Thyroid gland (tissue), 4 donors: ENCODE measurements around the gene FBXO44. TPM values are rescaled to one million over a fixed set of nuclear protein-coding genes. Genes with fewer than 3 reads are reported as not detected.

Experiments
- DNase-seq, 2 donors: peaks; one replicate each; pipeline ENCODE4 v3.0.0-alpha.2; 2019
- H3K27ac ChIP-seq, 3 donors: fragments of 200-600 bp; sonication (generic); 1 replicate in 2 of 3; 2 replicates in 1 of 3; pipeline ENCODE4 v1.5.1; 2016 to 2019; ENCODE audit warnings: mild to moderate bottlenecking in 1 of 3, moderate library complexity in 1 of 3
- H3K27me3 ChIP-seq: fragments of 200-600 bp; sonication (generic); one replicate; pipeline ENCODE4 v1.5.1; 2019
- H3K36me3 ChIP-seq, 2 donors: fragments of 200-600 bp; sonication (generic); one replicate each; pipeline ENCODE4 v1.5.1; 2016 to 2019
- H3K4me1 ChIP-seq, 2 donors: fragments of 200-600 bp; sonication (generic); one replicate each; pipeline ENCODE4 v1.5.1; 2017 to 2019
- H3K4me3 ChIP-seq, 3 donors: fragments of 200-600 bp; sonication (generic); replicated peaks in 1 of 3; 1 replicate in 2 of 3; 2 replicates in 1 of 3; pipeline ENCODE4 v1.5.1; 2016; ENCODE audit warnings: mild to moderate bottlenecking in 1 of 3
- H3K9me3 ChIP-seq: fragments of 200-600 bp; sonication (generic); one replicate; pipeline ENCODE4 v1.5.1; 2017
- CTCF ChIP-seq, 6 experiments: fragments of 200-600 bp in 3 of 6; fragments of 450-650 bp in 3 of 6; sonication (generic) in 3 of 6; IDR thresholded peaks; one replicate each; pipeline ENCODE4 v1.5.1; 2016 to 2019; ENCODE audit warnings: antibody characterized with exemption in 6 of 6, mild to moderate bottlenecking in 2 of 6, inconsistent platforms in 1 of 6, moderate library complexity in 1 of 6
- POLR2A ChIP-seq, 2 donors: fragments of 450-650 bp; IDR thresholded peaks; one replicate each; pipeline ENCODE4 v1.6.1; 2017; ENCODE audit warnings: antibody characterized with exemption in 2 of 2, mild to moderate bottlenecking in 2 of 2, moderate library complexity in 1 of 2
- WGBS, 2 donors: methylation state at CpG; one replicate each; pipeline ENCODE4 v1.1.5; 2017; 5-methylcytosine and 5-hydroxymethylcytosine counted together
- intact Hi-C: fragments of 100-400 bp; cut with DNase I; formaldehyde crosslinking; loops from one replicate; pipeline ENCODE4 v1.15.1; 2023
- total RNA-seq, 4 donors: library from RNA; depleted of rRNA; stranded (reverse); fragments of >200 nt; gene quantifications; one replicate each; pipeline ENCODE4 v1.2.3, GENCODE V29; 2016

The FBXO44 gene
- total RNA-seq, 4 donors from 2014 or later, result 33.1 to 40.9 (median 34.4) TPM

- H3K4me1 ChIP-seq, result peaks cover 12 to 29% of the 10 kb centered on the region in 2 donors
- H3K36me3 ChIP-seq, result peaks cover 0 to 3% of the 10 kb centered on the region in 2 donors
- H3K9me3 ChIP-seq, result no peaks in the 10 kb centered on the region
- 74 to 100% methylated on average over 1 to 6 of the region's 7 CpGs for WGBS, 2 donors
- H3K27ac ChIP-seq, result peak overlapping the region in 1 of 3 donors; percentile 68
- H3K4me3 ChIP-seq, result peak overlapping the region in 1 of 3 donors; percentile 85
- no peaks in the 10 kb centered on the region for H3K27me3 ChIP-seq
- intact Hi-C loops, result loop anchor here (10.0 kb wide), 1 partner anchor 151 kb away; the partner anchor contains the start of genes CLCN6 and MTHFR
- TF ChIP-seq POLR2A (IDR thresholded peaks at IDR 0.05), result no peak
- no peak for TF ChIP-seq CTCF (IDR thresholded peaks at IDR 0.05)
- no peak for DNase-seq
Measured at GRCh38 chr1:11653861-11654136, 878 bp upstream of the FBXO44 start.

GRCh38 chr1:11654939-11655808, 497 bp downstream of the FBXO44 start:
- no peaks in the 10 kb centered on the region for H3K9me3 ChIP-seq
- no peak overlapping the region for H3K27ac ChIP-seq
- peaks cover 0 to 3% of the 10 kb centered on the region in 2 donors for H3K36me3 ChIP-seq
- H3K4me3 ChIP-seq, result peak overlapping the region; percentile 26 to 85 (median 37)
- peaks cover 10 to 18% of the 10 kb centered on the region in 2 donors for H3K4me1 ChIP-seq
- no peaks in the 10 kb centered on the region for H3K27me3 ChIP-seq
- intact Hi-C loops, result loop anchor here (10.0 kb wide), 1 partner anchor 150 kb away; the partner anchor contains the start of genes CLCN6 and MTHFR
- no peak for DNase-seq
- 34 to 47% methylated on average over 8 to 13 of the region's 45 CpGs for WGBS, 2 donors
- no peak for TF ChIP-seq POLR2A (IDR thresholded peaks at IDR 0.05)
- no peak for TF ChIP-seq CTCF (IDR thresholded peaks at IDR 0.05)

- H3K4me1 ChIP-seq, result peaks cover 4 to 10% of the 10 kb centered on the region in 2 donors
- H3K27ac ChIP-seq, result no peak overlapping the region
- no peaks in the 10 kb centered on the region for H3K9me3 ChIP-seq
- H3K4me3 ChIP-seq, result no peak overlapping the region
- intact Hi-C loops, result loop anchor here (10.0 kb wide), 1 partner anchor 147 kb away; the partner anchor contains the start of genes CLCN6 and MTHFR
- TF ChIP-seq CTCF (IDR thresholded peaks at IDR 0.05) (no peak), POLR2A (IDR thresholded peaks at IDR 0.05) (no peak)
- H3K36me3 ChIP-seq, result peaks cover 3 to 5% of the 10 kb centered on the region in 2 donors
- no peak for DNase-seq
- H3K27me3 ChIP-seq, result no peaks in the 10 kb centered on the region
- 85 to 86% methylated on average over 6 of the region's 6 CpGs for WGBS, 2 donors
Measured at GRCh38 chr1:11657654-11658053, 3.0 kb downstream of the FBXO44 start.

- H3K36me3 ChIP-seq, result peaks cover 3 to 5% of the 10 kb centered on the region in 2 donors
- 91 to 93% methylated on average over 14 of the region's 23 CpGs for WGBS, 2 donors
Measured at GRCh38 chr1:11658542-11658941, 3.9 kb downstream of the FBXO44 start.

More at GRCh38 chr1:11658542-11658941, 3.9 kb downstream of the FBXO44 start:
- intact Hi-C loops, result loop anchor here (10.0 kb wide), 1 partner anchor 146 kb away; the partner anchor contains the start of genes CLCN6 and MTHFR
- TF ChIP-seq POLR2A (IDR thresholded peaks at IDR 0.05) (no peak), CTCF (IDR thresholded peaks at IDR 0.05) (no peak)
- Histone ChIP-seq H3K4me1 (peaks cover 4 to 10% of the 10 kb centered on the region in 2 donors), H3K9me3 (no peaks in the 10 kb centered on the region), H3K27ac (no peak overlapping the region), H3K27me3 (no peaks in the 10 kb centered on the region), H3K4me3 (no peak overlapping the region)
- DNase-seq, result no peak
